OCI-LY7 (cell line): ENCODE data around the gene KLF3. TPM values are rescaled to one million over a fixed set of nuclear protein-coding genes. Genes with fewer than 3 reads are reported as not detected.

Experiments
- BruUV-seq: library from RNA; stranded (reverse); fragments of 400-500 nt; replicated peaks from 2 replicates; lab custom pipeline; 2021; lab: Mats Ljungman, UMichigan
- CTCF ChIA-PET: fragments of 300-600 bp; sonication (Branson Sonifier 250); formaldehyde crosslinking; loops from one replicate; lab custom pipeline; 2022; ENCODE audit warnings: antibody characterized with exemption; ENCODE audit not compliant: unreplicated experiment; lab: Charles Lee
- POLR2A ChIA-PET: fragments of 300-600 bp; sonication (Branson Sonifier 250); formaldehyde crosslinking; loops from one replicate; lab custom pipeline; 2022; ENCODE audit warnings: antibody characterized with exemption; lab: Charles Lee
- DNase-seq: peaks from one replicate; pipeline ENCODE4 v3.0.0-alpha.2; 2015; ENCODE audit warnings: low spot score
- H2AFZ ChIP-seq: fragments of 200-600 bp; sonication (generic), shearing (Covaris generic); 2 replicates; pipeline ENCODE4 v1.6.1; 2014; ENCODE audit warnings: mild to moderate bottlenecking, antibody characterized with exemption, low read length, moderate library complexity
- H3K27ac ChIP-seq: fragments of 200-600 bp; sonication (generic); 2 replicates; pipeline ENCODE4 v1.5.1; 2014; ENCODE audit warnings: mixed run types, low read depth, mild to moderate bottlenecking, moderate library complexity, low read length, inconsistent platforms; ENCODE audit not compliant: poor library complexity, severe bottlenecking
- H3K36me3 ChIP-seq: fragments of 200-600 bp; sonication (generic); 2 replicates; pipeline ENCODE4 v1.6.1; 2014; ENCODE audit warnings: mild to moderate bottlenecking, antibody characterized with exemption, low read length, moderate library complexity, mixed read lengths; ENCODE audit not compliant: insufficient read depth
- H3K4me1 ChIP-seq: fragments of 200-600 bp; sonication (generic); 2 replicates; pipeline ENCODE4 v1.5.1; 2014; ENCODE audit warnings: mild to moderate bottlenecking, low read length; ENCODE audit not compliant: insufficient read depth, poor library complexity, severe bottlenecking
- H3K4me2 ChIP-seq: fragments of 200-600 bp; sonication (generic); 2 replicates; pipeline ENCODE4 v1.6.1; 2014; ENCODE audit warnings: mild to moderate bottlenecking, low read length
- H3K4me3 ChIP-seq: fragments of 200-600 bp; sonication (generic); 2 replicates; pipeline ENCODE4 v1.5.1; 2014; ENCODE audit warnings: mild to moderate bottlenecking, low read depth, low read length; ENCODE audit not compliant: poor library complexity, severe bottlenecking
- H3K79me2 ChIP-seq: fragments of 200-600 bp; sonication (generic); 2 replicates; pipeline ENCODE4 v1.6.1; 2016; ENCODE audit warnings: low read depth, mild to moderate bottlenecking, low read length, moderate library complexity, mixed read lengths; ENCODE audit not compliant: insufficient read depth
- H3K9me2 ChIP-seq: fragments of 200-600 bp; sonication (generic); 2 replicates; pipeline ENCODE4 v1.6.1; 2016; ENCODE audit warnings: mild to moderate bottlenecking, low read length, mixed read lengths; ENCODE audit not compliant: insufficient read depth
- H3K9me3 ChIP-seq: fragments of 200-600 bp; sonication (generic); 2 replicates; pipeline ENCODE4 v1.6.1; 2014; ENCODE audit warnings: mild to moderate bottlenecking, mixed run types, low read length, mixed read lengths
- H4K20me1 ChIP-seq: fragments of 200-600 bp; sonication (generic); 2 replicates; pipeline ENCODE4 v1.6.1; 2014; ENCODE audit warnings: mild to moderate bottlenecking, antibody characterized with exemption, low read length, moderate library complexity, mixed read lengths; ENCODE audit not compliant: insufficient read depth
- CTCF ChIP-seq: fragments of 200-600 bp; sonication (generic); conservative IDR thresholded peaks from 2 replicates; pipeline ENCODE4 v1.5.1; 2014; ENCODE audit warnings: mild to moderate bottlenecking, antibody characterized with exemption, low read length, moderate library complexity, mixed read lengths
- EZH2phosphoT487 ChIP-seq: fragments of 200-600 bp; sonication (generic); IDR thresholded peaks from 2 replicates; pipeline ENCODE4 v1.6.1; 2018; ENCODE audit warnings: low read depth, borderline replicate concordance, mild to moderate bottlenecking, mixed run types, antibody characterized with exemption, low read length, moderate library complexity, mixed read lengths
- intact Hi-C: fragments of 100-400 bp; cut with micrococcal nuclease; formaldehyde crosslinking; loops from one replicate; pipeline ENCODE4 v1.10.0; 2022; ENCODE audit not compliant: unreplicated experiment
- total RNA-seq, 2 experiments: library from RNA; depleted of rRNA in 1 of 2; stranded (reverse); fragments of >200 nt in 1 of 2; shearing (Covaris generic) in 1 of 2; gene quantifications; 2 replicates each; pipeline ENCODE4 v1.2.3, GENCODE V29; 2014 to 2022

The KLF3 gene
- total RNA-seq, 2 experiments from 2014 or later, result 0.09 to 0.23 TPM

- no peak for DNase-seq
- Histone ChIP-seq H3K27ac (no peak overlapping the region), H4K20me1 (no peaks in the 10 kb centered on the region), H3K4me2 (no peak overlapping the region), H3K36me3 (no peaks in the 10 kb centered on the region), H3K9me3 (no peaks in the 10 kb centered on the region), H3K4me1 (no peaks in the 10 kb centered on the region), H2AFZ (no peak overlapping the region), H3K9me2 (no peaks in the 10 kb centered on the region), H3K79me2 (no peaks in the 10 kb centered on the region), H3K4me3 (no peak overlapping the region)
- no peak for TF ChIP-seq CTCF
- no peak for TF ChIP-seq EZH2phosphoT487
- ChIA-PET CTCF (no interaction called here), POLR2A (no interaction called here)
- no TSS peak for BruUV-seq
- intact Hi-C loops, result no loop called here
These were observed 53.6 kb downstream of the KLF3 start for GRCh38 chr4:38717604-38718003.

- TF ChIP-seq EZH2phosphoT487 (no peak), CTCF (no peak)
- CTCF ChIA-PET, result no interaction called here
- POLR2A ChIA-PET, result no interaction called here
- DNase-seq, result no peak
- Histone ChIP-seq H4K20me1 (no peaks in the 10 kb centered on the region), H3K4me3 (no peak overlapping the region), H3K9me2 (no peaks in the 10 kb centered on the region), H3K9me3 (no peaks in the 10 kb centered on the region), H3K36me3 (no peaks in the 10 kb centered on the region), H3K27ac (no peak overlapping the region), H3K4me2 (no peak overlapping the region), H3K79me2 (no peaks in the 10 kb centered on the region), H2AFZ (no peak overlapping the region), H3K4me1 (no peaks in the 10 kb centered on the region)
- intact Hi-C loops, result no loop called here
- no TSS peak for BruUV-seq
These were observed 59.1 kb downstream of the KLF3 start for GRCh38 chr4:38723114-38723513.

DNA sequence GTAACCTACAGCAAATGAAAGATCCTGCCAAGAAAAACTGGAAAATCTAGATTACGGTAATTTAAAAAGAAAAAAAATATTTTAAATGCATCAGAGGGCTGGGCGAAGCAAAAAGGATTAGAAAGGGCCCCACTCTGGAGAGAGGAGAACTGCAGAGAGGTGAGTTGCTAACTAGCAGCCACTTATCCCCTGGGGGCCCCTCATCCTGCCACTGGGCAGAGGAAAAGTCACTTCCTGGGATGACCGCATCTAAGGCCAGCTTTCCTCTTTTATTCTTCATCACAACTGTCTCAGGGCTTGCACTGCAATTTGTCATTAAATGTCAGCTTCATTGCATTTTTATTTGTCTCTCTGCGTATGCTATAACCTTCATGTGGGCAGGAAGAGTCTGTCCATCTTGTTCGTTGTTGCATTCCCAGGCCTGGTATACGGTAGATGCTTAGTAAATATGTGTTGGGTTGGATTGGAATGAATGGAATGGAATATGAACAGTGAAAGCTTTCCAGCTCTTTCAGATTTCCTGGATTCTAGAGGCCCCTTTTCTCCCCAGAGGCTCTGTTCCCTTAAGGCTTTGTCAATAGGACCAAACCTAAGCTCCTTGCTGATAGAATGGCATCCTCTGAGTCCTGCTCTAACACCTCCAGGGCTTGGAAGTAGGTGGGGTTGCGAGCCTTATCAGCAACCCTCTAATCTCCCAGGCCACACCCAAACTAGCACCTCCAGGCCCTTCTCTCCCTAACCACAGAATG is 59.9 kb downstream of the KLF3 start:
- H3K4me1 ChIP-seq, result no peaks in the 10 kb centered on the region
- BruUV-seq, result no TSS peak
- CTCF ChIA-PET, result no interaction called here
- TF ChIP-seq CTCF (no peak), EZH2phosphoT487 (no peak)
- no peaks in the 10 kb centered on the region for H3K9me2 ChIP-seq
- no peaks in the 10 kb centered on the region for H3K79me2 ChIP-seq
- POLR2A ChIA-PET, result no interaction called here
- no peak overlapping the region for H3K4me2 ChIP-seq
- intact Hi-C loops, result no loop called here
- no peaks in the 10 kb centered on the region for H3K9me3 ChIP-seq
- H4K20me1 ChIP-seq, result no peaks in the 10 kb centered on the region
- no peak for DNase-seq
- no peak overlapping the region for H3K27ac ChIP-seq
- H3K36me3 ChIP-seq, result no peaks in the 10 kb centered on the region
- no peak overlapping the region for H2AFZ ChIP-seq
- H3K4me3 ChIP-seq, result no peak overlapping the region
